ENCODE measurements around the gene TCEAL7. TPM values are rescaled to one million over a fixed set of nuclear protein-coding genes. Genes with fewer than 3 reads are reported as not detected.
"Not testable (repeated sequence)": the region's sequence is repeated elsewhere in the genome, so short reads cannot be mapped to it uniquely, and the experiment has no call there.

TCEAL7 gene
- total RNA-seq, 1 experiment from 2014 or later = 0.20 TPM

GRCh38 chrX:103357871-103358270, 27.8 kb downstream of the TCEAL7 start:
- intact Hi-C loops (cut with micrococcal nuclease) = no loop called here
- H3K27me3 ChIP-seq (ENCODE audit: insufficient read depth, low read length) = no peaks in the 10 kb centered on the region
- no peaks in the 10 kb centered on the region for H3K9me3 ChIP-seq (ENCODE audit: control insufficient read depth in 1 of 2, insufficient read depth in 1 of 2, low read depth in 1 of 2, low read length in 2 of 2)
- ATAC-seq (no peak), DNase-seq (ENCODE audit: low read depth, low spot score) (no peak)
- no peak overlapping the region for H3K9ac ChIP-seq (ENCODE audit: low read length)
- no peaks in the 10 kb centered on the region; a peak in 1 of 4 replicates for H3K36me3 ChIP-seq (ENCODE audit: control insufficient read depth in 1 of 2, insufficient read depth in 2 of 2, low read length in 2 of 2)
- CTCF ChIA-PET = no interaction called here
- no peak overlapping the region for H3K27ac ChIP-seq (ENCODE audit: low read depth, low read length)
- BruUV-seq (replicated peaks) = no TSS peak
- no peaks in the 10 kb centered on the region for H3K9me2 ChIP-seq (ENCODE audit: insufficient read depth)
- peak overlapping the region; percentile 81; the same call in 1 of the 2 replicates for H3K4me2 ChIP-seq (ENCODE audit: low read length)
- peaks cover 7 to 15% of the 10 kb centered on the region in 2 experiments for H3K4me1 ChIP-seq (ENCODE audit: control insufficient read depth in 1 of 2, insufficient read depth in 2 of 2, low read length in 2 of 2)
- RAD21 ChIA-PET (ENCODE audit: low non-redundant PET in 1 of 2, low total read pairs in 2 of 2, uncharacterized antibody in 2 of 2, unreplicated experiment in 2 of 2) = no interaction called here
- no peak overlapping the region for H3K4me3 ChIP-seq (replicated peaks in 1 of 2; ENCODE audit: low read depth in 1 of 2, low read length in 2 of 2)
- TF ChIP-seq ZNF274 (IDR thresholded peaks at IDR 0.05; ENCODE audit: low read depth, low read length) (no peak), SP1 (IDR thresholded peaks at IDR 0.05; ENCODE audit: low read depth) (no peak)
- no peaks in the 10 kb centered on the region for H4K20me1 ChIP-seq (ENCODE audit: insufficient read depth)
- 0 out of 2 replicates have a peak, but pooled peaks cover 9% of the 10 kb centered on the region for H3K79me2 ChIP-seq (ENCODE audit: insufficient read depth, low read length)
- no peak overlapping the region for H2AFZ ChIP-seq (ENCODE audit: low read depth, low read length, poor library complexity, severe bottlenecking)
- POLR2A ChIA-PET = no interaction called here

GRCh38 chrX:103359605-103360004, 29.6 kb downstream of the TCEAL7 start:
- ATAC-seq; RAD21 ChIA-PET (ENCODE audit: low non-redundant PET in 1 of 2, low total read pairs in 2 of 2, uncharacterized antibody in 2 of 2, unreplicated experiment in 2 of 2); DNase-seq (ENCODE audit: low read depth, low spot score); H3K4me3 ChIP-seq (replicated peaks in 1 of 2; ENCODE audit: low read depth in 1 of 2, low read length in 2 of 2); H3K79me2 ChIP-seq (ENCODE audit: insufficient read depth, low read length); POLR2A ChIA-PET; H2AFZ ChIP-seq (ENCODE audit: low read depth, low read length, poor library complexity, severe bottlenecking); H3K27me3 ChIP-seq (ENCODE audit: insufficient read depth, low read length); intact Hi-C loops (cut with micrococcal nuclease); H3K9me3 ChIP-seq (ENCODE audit: control insufficient read depth in 1 of 2, insufficient read depth in 1 of 2, low read depth in 1 of 2, low read length in 2 of 2); H3K4me2 ChIP-seq (ENCODE audit: low read length); H3K27ac ChIP-seq (ENCODE audit: low read depth, low read length); H3K9ac ChIP-seq (ENCODE audit: low read length); BruUV-seq (replicated peaks); CTCF ChIA-PET; H3K36me3 ChIP-seq (ENCODE audit: control insufficient read depth in 1 of 2, insufficient read depth in 2 of 2, low read length in 2 of 2); H4K20me1 ChIP-seq (ENCODE audit: insufficient read depth); H3K9me2 ChIP-seq (ENCODE audit: insufficient read depth): not testable (repeated sequence)
- H3K4me1 ChIP-seq (ENCODE audit: control insufficient read depth in 1 of 2, insufficient read depth in 2 of 2, low read length in 2 of 2) = peaks cover 7 to 17% of the 10 kb centered on the region in 2 experiments

- intact Hi-C loops (cut with micrococcal nuclease) = no loop called here
- RAD21 ChIA-PET (ENCODE audit: low non-redundant PET in 1 of 2, low total read pairs in 2 of 2, uncharacterized antibody in 2 of 2, unreplicated experiment in 2 of 2) = no interaction called here
- Histone ChIP-seq H3K9ac (ENCODE audit: low read length) (no peak overlapping the region), H3K36me3 (ENCODE audit: control insufficient read depth in 1 of 2, insufficient read depth in 2 of 2, low read length in 2 of 2) (no peaks in the 10 kb centered on the region; a peak in 1 of 4 replicates), H2AFZ (ENCODE audit: low read depth, low read length, poor library complexity, severe bottlenecking) (no peak overlapping the region), H4K20me1 (ENCODE audit: insufficient read depth) (no peaks in the 10 kb centered on the region), H3K79me2 (ENCODE audit: insufficient read depth, low read length) (0 out of 2 replicates have a peak, but pooled peaks cover 9% of the 10 kb centered on the region), H3K9me3 (ENCODE audit: control insufficient read depth in 1 of 2, insufficient read depth in 1 of 2, low read depth in 1 of 2, low read length in 2 of 2) (no peaks in the 10 kb centered on the region), H3K4me1 (ENCODE audit: control insufficient read depth in 1 of 2, insufficient read depth in 2 of 2, low read length in 2 of 2) (peaks cover 7 to 17% of the 10 kb centered on the region in 2 experiments), H3K27me3 (ENCODE audit: insufficient read depth, low read length) (no peaks in the 10 kb centered on the region), H3K9me2 (ENCODE audit: insufficient read depth) (no peaks in the 10 kb centered on the region), H3K27ac (ENCODE audit: low read depth, low read length) (no peak overlapping the region), H3K4me2 (ENCODE audit: low read length) (no peak overlapping the region), H3K4me3 (replicated peaks in 1 of 2; ENCODE audit: low read depth in 1 of 2, low read length in 2 of 2) (no peak overlapping the region)
- no peak for DNase-seq (ENCODE audit: low read depth, low spot score)
- no TSS peak for BruUV-seq (replicated peaks)
- ATAC-seq = no peak
- CTCF ChIA-PET = no interaction called here
- POLR2A ChIA-PET = no interaction called here
- no peak for TF ChIP-seq MAX (IDR thresholded peaks at IDR 0.05)
- no peak for TF ChIP-seq SIN3A (IDR thresholded peaks at IDR 0.05; ENCODE audit: low read depth)
- no peak for TF ChIP-seq CBX3 (IDR thresholded peaks at IDR 0.05; ENCODE audit: low read depth)
- TF ChIP-seq RAD21 (IDR thresholded peaks at IDR 0.05; ENCODE audit: low read depth) = no peak
- TF ChIP-seq CEBPB (IDR thresholded peaks at IDR 0.05; ENCODE audit: low read depth) = no peak
- TF ChIP-seq EZH2phosphoT487 (IDR thresholded peaks at IDR 0.05; ENCODE audit: borderline replicate concordance) = no peak
- TF ChIP-seq, protein P1, sequence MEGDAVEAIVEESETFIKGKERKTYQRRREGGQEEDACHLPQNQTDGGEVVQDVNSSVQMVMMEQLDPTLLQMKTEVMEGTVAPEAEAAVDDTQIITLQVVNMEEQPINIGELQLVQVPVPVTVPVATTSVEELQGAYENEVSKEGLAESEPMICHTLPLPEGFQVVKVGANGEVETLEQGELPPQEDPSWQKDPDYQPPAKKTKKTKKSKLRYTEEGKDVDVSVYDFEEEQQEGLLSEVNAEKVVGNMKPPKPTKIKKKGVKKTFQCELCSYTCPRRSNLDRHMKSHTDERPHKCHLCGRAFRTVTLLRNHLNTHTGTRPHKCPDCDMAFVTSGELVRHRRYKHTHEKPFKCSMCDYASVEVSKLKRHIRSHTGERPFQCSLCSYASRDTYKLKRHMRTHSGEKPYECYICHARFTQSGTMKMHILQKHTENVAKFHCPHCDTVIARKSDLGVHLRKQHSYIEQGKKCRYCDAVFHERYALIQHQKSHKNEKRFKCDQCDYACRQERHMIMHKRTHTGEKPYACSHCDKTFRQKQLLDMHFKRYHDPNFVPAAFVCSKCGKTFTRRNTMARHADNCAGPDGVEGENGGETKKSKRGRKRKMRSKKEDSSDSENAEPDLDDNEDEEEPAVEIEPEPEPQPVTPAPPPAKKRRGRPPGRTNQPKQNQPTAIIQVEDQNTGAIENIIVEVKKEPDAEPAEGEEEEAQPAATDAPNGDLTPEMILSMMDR (IDR thresholded peaks at IDR 0.05 in 2 of 3, conservative IDR thresholded peaks at IDR 0.05 in 1 of 3; ENCODE audit: borderline replicate concordance in 1 of 3, insufficient read depth in 1 of 3, low read depth in 2 of 3, low read length in 2 of 3) = no peak
- no peak for TF ChIP-seq ELF1 (IDR thresholded peaks at IDR 0.05; ENCODE audit: borderline replicate concordance, low read depth)
- no peak for TF ChIP-seq SP1 (IDR thresholded peaks at IDR 0.05; ENCODE audit: low read depth)
- no peak for TF ChIP-seq ZFX (IDR thresholded peaks at IDR 0.05)
- TF ChIP-seq SRF (IDR thresholded peaks at IDR 0.05; ENCODE audit: low read depth) = no peak
- no peak for TF ChIP-seq FOSL1 (IDR thresholded peaks at IDR 0.05; ENCODE audit: low read depth)
These were observed 30.1 kb downstream of the TCEAL7 start for GRCh38 chrX:103360092-103360491.
